Measurements from ENCODE around the gene C11orf98.
"Not testable (repeated sequence)": the region's sequence is repeated elsewhere in the genome, so short reads cannot be mapped to it uniquely, and the experiment has no call there.

The C11orf98 gene

GRCh38 chr11:62648967-62649364, 16.0 kb downstream of the C11orf98 start:
- no peak for DNase-seq

GRCh38 chr11:62648185-62648966, 16.6 kb downstream of the C11orf98 start:
- no peak for DNase-seq

GRCh38 chr11:62647609-62648005, 17.4 kb downstream of the C11orf98 start:
- DNase-seq: no peak

DNA sequence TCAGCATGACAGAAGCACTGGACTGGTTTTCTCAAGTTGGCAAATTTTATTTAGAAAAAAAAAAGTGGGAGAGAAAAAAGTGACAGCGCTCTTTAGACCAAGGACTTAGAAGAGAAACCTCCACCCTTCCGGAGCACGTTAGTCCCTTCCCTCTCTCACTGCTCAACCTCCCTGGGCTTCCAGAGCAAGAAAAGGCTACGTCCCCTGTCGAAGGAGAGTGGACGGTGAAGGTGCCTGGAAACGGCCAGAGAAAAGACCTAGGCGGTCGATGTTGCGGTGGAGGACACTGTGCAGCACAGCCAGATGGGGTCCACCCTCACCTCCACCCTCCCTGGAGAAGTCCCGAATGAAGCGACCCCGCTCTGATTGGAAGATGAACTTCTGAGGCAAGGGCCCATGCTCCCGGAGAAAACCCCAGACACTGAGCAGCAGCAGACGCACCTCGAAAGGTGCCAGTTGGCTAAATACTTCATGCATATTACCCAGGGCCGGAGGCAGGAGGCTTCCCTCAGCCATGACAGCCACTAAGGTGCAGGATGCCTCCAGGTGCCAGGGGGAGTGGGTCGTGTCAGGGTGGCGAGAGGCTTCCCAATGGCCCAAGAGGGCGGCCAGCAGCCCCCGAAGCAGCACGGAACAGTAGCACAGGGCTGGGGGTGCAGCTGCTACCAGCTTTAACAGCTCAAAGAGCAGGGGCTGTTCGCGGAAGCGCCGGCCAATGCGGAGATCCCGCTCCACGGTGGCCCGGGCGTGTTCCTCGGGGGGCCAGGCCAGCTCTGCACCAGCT, 18.0 kb downstream of the C11orf98 start:
- DNase-seq: no peak

- DNase-seq: peak; percentile 99 to 100
These were observed 18.8 kb downstream of the C11orf98 start, which contains the start of gene GANAB for GRCh38 chr11:62645946-62646824. Gene GANAB, minus strand, starts transcription at chr11:62646613. Its CDS starts 14 bp downstream, at chr11:62646599.

DNA sequence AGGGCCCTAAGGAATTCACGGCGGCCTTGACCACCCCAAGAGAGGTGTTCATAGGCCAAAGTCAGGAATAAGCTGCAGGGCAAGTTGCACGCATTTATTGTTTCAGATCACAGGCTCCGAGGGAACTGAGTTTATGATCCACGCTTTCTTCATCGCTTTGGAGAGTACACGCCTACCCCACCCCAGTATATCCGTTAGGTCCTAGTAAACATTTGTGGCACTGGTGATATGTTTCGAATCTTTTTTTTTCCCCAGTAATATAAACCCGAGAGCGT, 19.4 kb downstream of the C11orf98 start:
- no peak for DNase-seq

GRCh38 chr11:62644220-62644619, 20.8 kb downstream of the C11orf98 start:
- no peak for DNase-seq

DNA sequence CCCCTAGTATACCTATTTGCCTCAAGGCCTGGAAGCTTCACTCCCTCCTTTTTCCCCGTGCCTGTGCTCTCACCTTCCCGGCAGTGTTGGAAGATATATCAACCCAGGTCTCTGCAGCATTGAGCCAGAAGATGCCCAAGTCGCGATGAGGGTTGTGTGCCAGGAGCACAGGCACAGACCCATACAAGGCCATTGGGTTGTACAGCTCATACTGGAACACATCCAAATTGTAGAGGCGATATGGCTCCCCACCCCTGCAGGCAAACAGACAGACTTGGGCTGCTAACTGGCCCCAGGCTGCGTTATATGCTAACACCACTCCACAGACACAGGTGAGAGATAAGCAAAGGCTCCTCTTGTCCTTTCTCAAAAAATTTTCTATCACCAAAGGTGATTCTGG, 32.5 kb downstream of the C11orf98 start:
- no peak for DNase-seq

- no peak for DNase-seq
These were observed 37.3 kb downstream of the C11orf98 start for GRCh38 chr11:62627713-62628112.

DNA sequence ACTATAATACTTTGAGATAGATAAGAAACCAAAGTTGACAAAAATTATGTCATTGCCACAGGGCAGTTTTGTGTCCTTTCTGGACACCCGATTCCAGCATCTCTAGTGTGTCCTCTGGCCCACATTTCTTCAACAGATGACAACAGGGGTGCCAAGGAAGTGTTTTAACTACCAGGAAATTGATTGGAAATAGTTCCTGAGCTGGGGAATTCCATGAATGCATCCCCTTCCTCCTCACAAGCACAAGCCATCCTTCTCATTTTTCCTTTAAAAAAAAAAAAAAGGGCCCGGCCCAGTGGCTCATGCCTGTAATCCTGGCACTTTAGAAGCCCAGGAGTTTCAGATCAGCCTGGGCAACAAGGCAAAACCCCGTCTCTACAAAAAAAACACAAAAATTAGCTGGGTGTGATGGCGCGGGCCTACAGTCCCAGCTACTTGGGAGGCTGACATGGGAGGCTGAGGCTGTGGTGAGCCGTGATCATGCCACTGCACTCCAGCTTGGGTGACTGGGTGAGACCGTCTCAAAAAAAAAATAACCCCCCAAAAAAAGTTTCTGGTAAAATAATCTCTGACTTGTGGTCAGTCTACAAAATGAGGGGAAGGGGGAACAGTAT, 42.4 kb downstream of the C11orf98 start:
- DNase-seq: no peak

- DNase-seq: peak; percentile 91 to 94
These were observed 43.2 kb downstream of the C11orf98 start, which contains the start of gene B3GAT3 for GRCh38 chr11:62621567-62622470. Gene B3GAT3, minus strand, starts transcription at chr11:62621986. Its CDS starts 39 bp downstream, at chr11:62621947.

- no peak for DNase-seq
These were observed 43.9 kb downstream of the C11orf98 start for GRCh38 chr11:62621027-62621566.

GRCh38 chr11:62616957-62617356, 48.1 kb downstream of the C11orf98 start:
- not testable (repeated sequence) for DNase-seq

DNA sequence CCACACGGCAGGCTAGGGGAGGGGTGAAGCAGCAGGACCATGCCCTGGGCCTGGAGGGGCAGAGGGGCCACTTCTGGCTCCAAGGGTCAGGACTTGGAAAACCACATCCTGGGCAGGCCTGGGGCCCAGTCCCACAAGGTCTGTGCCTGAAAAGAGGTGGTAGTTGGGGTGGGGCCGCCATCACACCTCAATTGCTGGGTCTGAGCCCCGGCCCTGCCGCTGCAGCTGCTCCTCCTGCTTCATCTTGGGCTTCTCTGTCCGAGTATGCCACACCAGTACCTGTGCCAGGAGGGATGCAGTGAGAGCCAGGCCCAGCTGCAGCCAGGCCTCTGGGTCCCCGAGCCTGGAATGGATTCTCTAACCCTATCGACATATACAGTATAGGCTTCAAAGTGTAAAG, 49.5 kb downstream of the C11orf98 start:
- no peak for DNase-seq

DNA sequence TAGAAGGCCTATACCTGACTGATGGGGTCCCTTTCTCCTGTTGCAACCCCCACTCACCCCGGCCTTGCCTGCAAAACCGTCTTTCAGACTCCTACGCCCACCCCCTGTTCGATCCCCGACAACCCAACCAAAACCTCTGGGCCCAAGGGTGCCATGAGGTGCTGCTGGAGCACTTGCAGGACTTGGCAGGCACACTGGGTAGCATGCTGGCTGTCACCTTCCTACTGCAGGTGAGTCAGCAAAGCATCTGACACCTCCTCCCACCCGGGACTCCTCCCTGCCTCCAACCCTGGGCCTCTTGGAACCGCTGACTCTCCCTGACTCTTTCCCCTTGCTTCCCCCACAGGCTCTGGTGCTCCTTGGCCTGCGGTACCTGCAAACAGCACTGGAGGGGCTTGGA, 50.7 kb downstream of the C11orf98 start:
- DNase-seq: peak in 1 of 2 donors; percentile 32

DNA sequence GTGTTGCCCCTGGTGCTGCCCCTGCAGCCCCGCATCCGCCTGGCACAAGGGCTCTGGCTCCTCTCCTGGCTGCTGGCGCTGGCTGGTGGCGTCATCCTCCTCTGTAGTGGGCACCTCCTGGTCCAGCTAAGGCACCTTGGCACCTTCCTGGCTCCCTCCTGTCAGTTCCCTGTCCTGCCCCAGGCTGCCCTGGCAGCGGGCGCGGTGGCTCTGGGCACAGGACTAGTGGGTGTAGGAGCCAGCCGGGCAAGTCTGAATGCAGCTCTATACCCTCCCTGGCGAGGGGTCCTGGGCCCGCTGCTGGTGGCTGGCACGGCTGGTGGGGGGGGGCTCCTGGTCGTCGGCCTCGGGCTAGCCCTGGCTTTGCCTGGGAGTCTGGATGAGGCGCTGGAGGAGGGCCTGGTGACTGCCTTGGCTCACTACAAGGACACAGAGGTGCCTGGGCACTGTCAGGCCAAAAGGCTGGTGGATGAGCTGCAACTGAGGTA, 51.7 kb downstream of the C11orf98 start:
- DNase-seq: no peak

All from stimulated activated CD4-positive, alpha-beta T cell treated with anti-CD3 and anti-CD28 coated beads, Interleukin-2, amount 100 ng/mL, for 48 hours (primary cell).